ENCODE measurements around the gene HSD17B2.
"Not testable (repeated sequence)": the region's sequence is repeated elsewhere in the genome, so short reads cannot be mapped to it uniquely, and the experiment has no call there.

HSD17B2 gene

DNA sequence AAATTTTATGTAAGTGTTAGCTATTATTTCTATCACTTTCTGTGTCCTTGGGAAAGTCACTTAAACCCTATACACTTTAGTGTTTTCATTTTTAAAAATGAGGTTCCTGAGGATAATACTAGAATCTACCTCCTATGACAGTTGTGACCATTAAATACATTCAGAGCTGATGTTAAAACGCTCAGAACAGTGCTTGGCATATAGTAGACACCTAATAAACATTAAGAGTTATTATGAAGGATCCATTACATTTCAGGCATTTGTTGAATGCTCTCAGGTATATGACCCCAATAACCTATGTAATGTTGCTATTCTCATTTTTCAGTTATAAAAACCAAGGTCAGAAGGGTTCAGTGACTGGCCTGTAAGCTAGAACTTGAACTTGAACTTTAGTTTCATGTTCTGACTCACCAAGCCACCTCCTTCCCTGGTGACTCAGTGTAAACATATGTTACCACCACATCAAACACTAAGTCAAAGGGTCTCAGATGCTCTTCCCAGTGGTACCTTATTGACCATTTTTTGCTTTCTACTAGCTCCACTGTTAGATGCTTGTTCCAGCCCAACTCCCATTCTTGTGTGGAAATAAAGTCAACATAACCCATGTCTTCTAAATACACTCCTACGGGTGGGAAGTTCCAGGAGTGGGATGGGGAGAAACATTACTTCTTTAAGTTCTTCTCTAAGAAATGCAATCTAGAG lies 47.6 kb downstream of the HSD17B2 start:
- DNase-seq, result no peak

DNA sequence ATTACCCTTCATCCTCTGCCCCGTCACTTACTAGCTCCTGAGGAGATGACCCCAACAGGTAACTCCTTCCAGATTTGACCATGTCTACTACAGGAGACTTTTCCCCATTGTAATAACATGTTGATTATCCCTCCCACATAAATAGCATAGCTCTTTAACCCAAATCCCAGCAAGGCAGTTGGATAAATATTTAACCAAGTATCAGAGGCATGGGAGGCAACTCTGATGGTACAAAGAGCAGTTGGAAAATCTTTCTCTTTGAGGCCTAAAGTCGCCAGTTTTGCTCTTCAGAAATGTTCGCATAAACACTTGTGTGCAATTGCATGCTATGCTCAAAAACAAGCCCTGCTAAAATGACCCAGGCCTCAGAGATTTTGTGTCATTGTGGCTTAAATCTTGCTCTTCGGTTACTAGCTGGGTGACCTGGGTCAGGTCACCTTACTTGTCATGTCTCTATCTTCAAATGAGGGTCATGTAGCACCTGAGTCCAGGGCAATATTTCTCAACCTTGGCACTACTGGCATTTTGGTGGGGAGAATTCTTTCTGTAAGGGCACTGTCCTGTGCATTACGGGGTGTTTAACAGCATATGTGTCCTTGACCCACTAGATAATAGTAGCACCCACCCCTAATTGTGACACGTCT lies 48.8 kb downstream of the HSD17B2 start:
- no peak for DNase-seq

DNA sequence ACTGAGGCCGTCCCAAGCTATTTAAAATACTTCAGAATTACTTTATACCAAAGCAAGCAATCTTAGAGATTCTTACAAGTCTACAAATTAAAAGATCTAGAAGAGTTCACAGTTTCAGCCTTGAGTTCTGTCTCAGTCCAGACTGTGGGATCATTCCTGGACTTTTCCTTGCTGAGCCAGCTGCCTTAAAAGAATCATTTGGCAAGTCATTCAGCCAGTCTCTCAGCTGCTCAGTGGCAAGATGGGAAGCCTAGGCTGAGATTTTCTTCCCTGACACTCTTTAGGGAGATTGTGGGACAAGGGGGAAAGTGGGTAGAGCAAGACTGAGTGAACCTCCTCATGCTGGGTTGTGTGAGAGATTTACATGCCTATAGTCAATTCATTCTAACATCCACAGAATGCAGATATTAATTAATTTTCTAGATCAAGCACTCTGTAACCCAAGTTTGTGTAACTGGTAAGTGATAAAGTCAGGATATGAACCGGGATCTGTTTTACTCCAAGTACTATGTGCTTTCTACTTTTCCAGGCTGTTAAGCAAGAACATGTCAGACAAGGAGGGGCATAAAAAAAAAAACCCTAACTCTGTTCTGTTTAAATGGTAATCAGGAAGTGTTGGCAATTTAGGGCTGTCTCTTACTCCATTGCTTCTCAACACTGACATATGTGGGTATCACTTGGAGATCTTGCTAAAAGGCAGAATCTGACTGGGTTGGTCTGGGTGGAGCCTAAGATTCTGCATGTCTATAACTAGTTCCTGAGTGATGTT lies 50.1 kb downstream of the HSD17B2 start:
- no peak for DNase-seq

DNA sequence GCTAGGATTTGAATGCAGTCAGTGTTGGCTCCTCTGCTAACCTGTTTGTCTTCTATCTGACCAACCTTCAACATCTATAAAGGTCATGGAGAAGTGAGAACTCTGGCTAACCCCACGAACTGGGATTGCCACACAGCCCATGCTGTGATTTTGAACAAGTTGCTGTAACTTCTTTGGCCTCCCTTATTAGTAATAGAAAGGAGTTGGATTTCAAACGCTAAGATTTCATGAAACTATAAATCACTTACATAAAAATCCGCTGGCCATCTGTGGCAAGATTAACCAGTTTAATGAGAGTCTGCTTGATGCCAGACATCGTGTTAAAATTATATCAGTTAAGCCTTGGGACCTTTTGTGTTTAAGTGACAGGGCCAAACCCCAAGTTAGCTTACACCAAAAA lies 53.4 kb downstream of the HSD17B2 start:
- DNase-seq, result no peak

DNA sequence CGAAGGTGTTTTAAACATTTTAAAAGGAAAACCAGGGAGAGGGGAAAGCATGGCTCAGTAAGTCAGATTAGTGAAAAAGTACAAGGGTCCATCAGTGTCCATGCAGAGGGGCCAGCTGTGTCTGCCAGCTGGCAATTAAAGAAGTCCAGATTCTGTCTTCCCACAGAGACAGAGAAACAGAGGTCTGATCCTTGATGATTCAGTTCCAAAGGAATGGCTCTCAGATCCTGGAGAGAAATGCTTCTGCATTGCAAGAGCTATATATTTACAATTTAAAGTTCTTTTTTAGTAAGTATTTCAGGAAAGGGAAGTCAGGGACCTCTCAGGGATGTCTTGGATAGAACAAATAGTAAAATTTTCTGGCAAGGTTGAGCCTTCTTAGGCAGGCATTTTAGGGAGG lies 56.2 kb downstream of the HSD17B2 start:
- DNase-seq, result no peak

DNA sequence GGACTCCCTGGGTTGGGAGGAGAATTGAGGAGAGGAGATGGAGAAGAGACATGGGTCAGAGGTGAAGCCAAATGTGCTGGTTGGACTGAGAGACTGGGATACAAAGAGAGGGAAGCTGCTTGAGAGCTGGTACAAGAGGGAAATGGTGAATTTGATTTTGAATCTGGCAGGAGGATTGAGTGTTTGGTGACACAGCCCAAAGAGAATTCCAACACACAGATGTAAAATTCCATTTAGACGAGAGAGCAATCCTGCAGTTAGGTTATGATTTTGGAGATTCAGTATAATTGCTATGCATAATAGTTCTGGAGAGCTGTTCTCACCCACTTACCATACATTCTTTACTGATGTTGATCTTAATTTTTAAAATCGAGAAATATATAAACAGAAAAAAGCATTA lies 57.7 kb downstream of the HSD17B2 start:
- DNase-seq, result no peak

DNA sequence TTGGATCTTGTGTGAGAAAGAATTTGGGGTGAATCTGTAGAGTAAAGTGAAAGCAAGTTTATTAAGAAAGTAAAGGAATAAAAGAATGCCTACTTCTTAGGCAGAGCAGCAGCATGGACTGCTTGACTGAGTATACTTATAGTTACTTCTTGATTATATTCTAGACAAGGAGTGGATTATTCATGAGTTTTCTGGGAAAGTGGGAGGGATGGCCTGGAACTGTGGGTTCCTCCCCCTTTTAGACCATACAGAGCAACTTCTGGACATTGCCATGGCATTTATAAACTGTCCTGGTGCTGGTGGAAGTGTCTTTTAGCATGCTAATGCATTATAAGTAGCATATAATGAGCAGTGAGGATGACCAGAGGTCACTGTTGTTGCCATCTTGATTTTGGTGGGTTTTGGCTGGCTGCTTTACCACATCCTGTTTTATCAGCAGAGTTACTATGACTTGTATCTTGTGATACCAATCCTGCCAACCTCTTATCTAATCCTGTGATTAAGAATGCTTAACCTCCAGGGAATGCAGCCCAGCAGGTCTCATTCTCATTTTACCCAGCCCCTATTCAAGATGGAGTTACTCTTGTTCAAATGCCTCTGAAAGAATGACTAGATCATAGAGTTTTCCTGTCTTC lies 58.7 kb downstream of the HSD17B2 start:
- no peak for DNase-seq

DNA sequence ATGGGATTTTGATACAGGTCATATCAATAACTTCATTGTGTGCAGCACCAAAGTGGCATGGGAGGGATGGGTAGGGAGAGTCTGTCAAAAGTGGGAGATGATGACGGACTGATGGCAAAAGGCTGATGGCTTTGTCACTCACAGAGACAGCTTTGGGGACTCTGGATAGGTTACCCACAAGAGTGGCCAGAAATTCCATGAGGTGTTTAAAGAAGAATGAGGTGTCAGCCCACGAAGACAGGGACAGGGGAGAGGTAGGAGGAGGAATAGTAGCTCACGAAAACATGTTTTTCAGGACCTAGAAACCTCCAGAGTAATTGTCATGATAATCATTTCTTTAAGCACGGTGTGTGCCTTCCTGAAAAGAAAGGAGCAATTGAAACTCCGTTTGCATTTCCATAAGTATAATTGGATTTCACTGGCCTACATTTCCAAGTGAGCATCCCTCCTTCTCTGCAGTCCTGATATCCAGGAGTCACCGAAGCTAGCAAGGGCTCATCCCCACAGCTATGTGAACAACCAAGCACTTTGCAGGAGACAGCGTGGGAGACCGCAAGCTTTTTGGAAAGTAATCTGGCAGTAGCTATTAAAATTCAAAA lies 60.0 kb downstream of the HSD17B2 start:
- DNase-seq, result no peak

DNA sequence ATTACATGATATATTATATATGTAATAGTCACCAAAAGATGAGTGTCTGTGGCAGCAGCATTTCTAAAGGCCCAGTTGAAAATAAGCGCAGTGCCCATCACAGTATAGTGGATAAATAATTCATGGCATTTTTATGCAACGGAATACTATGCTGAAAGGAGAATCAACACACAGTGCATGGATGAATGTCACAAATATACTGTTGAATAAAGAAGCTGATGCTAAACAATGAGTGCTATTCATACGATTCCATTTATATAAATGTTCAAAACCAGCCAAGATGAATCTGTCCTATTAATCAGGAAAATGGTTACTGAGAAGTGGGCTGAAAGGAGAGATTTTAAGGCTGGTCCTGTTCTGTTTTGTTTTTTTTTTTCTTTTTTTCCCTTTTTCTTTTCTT lies 61.6 kb downstream of the HSD17B2 start:
- DNase-seq, result no peak

DNA sequence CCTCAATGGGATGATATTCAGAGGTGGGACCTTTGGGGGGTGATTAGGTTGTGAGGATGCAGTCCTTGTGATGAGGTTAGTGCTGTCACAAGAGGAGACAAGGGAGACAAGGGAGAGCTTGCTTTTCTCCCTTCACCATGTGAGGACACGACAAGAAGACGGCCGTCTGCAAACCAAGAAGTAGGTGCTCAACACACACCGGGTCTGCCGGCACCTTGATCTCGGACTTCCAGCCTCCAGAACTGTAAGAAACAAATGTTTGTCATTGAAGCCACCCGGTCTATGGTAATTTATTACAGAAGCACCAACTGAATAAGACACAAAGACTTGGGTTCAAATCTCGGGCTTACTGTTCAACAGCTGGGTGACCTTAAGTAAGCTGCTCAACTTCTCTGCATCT lies 70.1 kb downstream of the HSD17B2 start:
- DNase-seq, result no peak

DNA sequence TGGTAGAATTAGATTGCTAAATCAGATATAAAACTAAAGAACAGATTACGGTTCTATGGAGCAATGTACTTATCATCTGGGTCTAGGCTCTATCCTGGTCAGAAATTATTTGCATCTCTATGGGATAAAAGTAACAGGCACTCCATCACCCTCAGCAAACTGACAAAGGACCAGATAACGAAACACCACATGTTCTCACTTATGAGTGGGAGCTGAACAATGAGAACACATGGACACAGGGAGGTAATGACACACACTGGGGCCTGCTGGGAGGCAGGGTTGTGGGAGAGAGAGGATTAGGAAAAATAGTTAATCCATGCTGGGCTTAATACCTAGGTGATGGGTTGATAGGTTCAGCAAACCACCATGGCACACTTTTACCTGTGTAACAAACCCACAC lies 73.0 kb downstream of the HSD17B2 start:
- DNase-seq, result no peak

DNA sequence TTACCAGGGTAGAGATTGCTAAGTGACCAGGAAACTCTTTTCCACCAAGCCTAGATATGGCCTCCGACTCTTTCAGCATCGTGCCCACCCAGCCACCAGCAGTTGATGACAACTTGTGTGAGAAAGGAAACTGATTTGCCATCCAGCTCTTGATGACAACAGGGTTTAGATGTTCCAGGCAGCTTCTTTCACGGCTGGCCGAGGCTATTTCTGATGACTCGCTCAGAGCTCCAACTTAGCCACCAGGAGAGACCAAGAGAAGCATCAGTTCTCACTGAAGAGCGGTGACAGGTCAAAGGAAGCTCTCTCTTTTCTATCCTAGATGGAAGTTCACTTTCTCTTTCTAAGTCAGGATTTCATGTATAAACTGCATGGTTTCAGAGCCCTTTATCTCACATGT lies 73.7 kb downstream of the HSD17B2 start:
- no peak for DNase-seq

DNA sequence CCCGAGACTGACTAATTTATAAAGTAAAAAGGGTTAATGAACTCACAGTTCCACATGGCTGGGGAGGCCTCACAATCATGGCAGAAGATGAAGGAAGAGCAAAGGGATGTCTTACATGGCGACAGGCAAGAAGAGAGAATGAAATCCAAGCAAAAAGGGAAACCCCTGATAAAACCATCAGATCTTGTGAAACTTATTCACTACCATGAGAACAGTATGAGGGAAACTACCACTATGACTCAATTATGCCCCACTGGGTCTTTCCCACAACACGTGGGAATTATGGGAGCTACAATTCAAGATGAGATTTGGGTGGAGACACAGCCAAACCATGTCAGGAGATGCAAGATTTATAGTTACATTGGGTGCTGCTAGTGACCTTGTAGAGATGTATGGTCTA lies 74.2 kb downstream of the HSD17B2 start:
- not testable (repeated sequence) for DNase-seq

DNA sequence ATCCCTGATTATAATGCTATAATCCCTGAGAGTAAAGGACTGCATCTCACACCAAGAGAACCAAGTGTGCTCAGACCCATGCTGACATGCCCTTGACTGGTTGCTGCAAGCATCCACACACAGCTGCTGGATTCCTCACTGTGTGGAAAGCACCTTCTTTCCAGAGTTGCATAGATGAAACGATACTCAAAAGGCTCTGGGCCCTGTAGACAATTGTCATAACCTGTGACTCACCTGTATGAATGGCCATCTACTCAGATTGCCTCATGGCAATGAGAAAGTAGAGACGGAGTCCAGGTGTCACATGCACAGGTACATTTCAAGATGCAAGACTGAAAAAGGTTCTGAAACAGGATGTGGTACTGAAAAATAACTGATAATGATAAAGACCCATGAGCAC lies 76.9 kb downstream of the HSD17B2 start:
- no peak for DNase-seq

DNA sequence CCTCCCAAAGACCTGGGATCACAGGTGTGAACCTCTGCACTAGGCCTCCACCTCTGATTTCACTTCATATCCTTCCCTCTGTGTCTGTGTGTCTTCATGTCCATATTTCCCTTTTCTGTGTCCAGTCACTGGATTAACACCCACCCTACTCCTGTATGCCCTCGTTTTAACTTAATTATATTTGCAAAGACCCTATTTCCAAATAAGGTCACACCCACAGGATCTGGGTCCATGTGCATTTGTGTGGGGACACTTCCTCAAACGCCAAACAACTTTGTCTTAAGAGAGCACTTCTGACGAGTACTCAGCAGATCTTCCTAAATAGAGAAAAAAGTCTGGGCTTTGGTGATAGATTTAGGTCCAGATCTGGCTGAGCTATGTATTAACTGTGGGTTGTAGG lies 78.7 kb downstream of the HSD17B2 start:
- no peak for DNase-seq

DNA sequence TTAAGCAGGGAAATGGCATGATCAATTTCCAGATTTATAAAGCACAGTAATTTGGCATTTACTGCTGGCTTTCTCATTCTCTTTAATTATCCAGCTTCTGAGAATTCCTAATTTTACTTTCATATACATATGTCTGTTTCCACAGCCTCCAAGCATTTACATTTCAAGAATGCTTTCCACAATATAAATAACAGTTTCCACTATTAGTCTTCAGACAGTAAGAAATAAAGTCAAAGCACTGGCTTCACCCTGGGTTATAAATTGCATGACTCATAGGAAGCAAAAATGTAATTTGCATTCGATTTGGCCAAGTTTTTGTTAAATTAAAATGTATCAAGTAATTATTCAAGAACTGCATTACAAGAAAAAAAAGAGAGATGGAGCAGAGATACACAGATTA lies 81.5 kb downstream of the HSD17B2 start:
- DNase-seq, result no peak

DNA sequence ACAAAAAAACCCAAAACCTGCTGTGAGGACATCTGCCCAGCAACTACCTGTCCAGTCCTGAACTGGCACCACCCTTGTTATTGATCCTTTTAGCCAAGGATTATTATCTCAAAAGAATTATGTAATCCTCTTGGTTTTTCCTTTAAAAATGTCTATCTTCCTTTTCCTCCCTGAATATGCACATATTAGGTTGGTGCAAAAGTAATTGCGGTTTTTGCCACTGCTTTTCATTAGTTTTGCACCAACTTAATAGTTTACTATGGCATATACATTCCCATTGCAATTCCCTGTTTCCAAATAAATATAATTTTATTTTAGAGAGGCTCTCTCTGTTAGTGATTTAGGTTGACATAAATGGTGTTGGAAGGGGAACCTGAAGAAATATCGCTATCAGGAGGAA lies 83.7 kb downstream of the HSD17B2 start:
- DNase-seq, result no peak

DNA sequence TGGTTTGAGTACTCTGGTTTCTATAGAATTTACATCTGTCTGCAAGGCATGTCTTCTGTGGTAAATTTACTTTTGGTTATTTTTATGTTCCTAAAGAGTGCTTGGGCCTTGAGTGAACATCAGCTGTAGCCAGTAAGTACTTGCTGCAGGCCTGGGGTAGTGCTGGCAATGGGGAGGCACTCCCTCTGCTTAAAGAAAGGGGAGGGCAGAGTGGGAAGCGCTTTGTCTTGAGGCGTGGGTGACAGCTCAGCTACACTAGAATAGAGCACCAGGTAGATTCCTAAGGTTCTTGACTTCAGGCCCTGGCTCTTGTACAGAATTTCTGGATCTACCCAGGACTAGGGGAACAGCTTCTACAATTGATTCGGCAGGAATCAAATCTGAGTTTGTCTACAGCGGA lies 84.4 kb downstream of the HSD17B2 start:
- DNase-seq, result no peak

DNA sequence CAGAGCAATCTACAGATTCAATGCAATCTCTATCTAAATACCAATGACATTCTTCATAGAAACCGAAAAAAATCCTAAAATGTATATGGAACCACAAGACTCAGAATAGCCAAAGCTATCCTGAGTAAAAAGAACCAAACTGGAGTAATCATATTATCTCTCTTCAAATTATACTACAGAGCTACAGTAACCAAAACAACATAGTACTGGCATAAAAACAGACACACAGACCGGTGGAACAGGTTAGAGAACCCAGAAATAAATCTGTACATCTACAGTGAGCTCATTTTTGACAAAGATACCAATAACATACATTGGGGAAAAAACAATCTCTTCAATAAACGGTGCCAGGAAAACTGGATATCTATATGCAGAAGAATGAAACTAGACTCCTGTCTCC lies 89.6 kb downstream of the HSD17B2 start:
- DNase-seq, result no peak

DNA sequence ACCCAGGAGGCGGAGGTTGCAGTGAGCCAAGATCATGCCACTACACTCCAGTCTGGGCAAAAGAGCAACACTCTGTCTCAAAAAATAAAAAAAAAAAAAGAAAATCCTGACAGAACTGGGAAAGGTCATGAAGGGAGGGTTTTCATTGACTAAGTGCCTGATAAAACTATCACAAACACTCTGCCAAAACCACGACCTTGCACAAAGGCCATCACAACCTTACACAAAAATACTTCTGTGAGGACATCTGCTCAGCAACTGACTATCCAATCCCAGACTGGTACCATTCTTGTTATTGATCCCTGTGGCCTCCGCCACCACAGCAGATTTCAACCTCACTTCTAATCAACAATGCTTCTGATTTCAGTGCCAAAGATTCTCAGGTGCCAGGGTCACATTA lies 94.8 kb downstream of the HSD17B2 start:
- no peak for DNase-seq

DNA sequence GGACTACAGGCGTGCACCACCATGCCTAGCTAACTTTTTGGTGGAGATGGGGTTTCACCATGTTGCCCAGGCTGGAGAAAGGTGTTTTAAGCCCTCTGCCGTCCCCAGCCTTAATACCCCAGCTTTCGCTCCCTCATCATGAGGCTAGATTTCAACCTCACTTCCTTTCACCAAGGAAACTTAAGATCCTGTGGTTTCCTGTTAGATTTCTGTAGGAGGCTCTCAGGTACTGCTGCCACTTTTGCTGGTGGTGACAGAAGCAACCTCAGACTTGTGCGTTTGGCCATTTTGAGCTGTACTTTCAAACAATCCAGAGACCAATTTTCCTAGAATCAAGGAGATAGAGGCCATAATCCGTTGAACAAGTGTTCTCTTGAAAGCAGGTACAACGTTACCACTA lies 98.7 kb downstream of the HSD17B2 start:
- DNase-seq, result no peak

DNA sequence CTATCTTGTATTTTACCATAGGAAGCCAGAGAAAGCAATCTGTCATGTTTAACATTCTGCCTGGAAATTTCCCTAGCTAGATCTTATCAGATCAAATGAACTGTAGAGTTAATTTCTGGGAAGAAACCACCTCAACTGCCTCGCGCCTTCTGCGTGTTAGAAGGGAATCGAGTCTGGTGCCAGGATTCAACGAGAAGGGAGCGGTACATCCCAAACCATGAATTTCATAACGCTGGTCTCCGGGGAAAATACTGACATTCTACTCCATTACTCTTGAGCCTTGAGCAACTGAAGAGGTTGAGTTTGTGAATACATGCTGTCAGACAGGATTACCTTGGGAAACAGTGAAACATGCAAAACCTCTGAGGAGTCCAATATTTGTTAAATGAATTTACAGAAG lies 99.8 kb downstream of the HSD17B2 start:
- no peak for DNase-seq

DNA sequence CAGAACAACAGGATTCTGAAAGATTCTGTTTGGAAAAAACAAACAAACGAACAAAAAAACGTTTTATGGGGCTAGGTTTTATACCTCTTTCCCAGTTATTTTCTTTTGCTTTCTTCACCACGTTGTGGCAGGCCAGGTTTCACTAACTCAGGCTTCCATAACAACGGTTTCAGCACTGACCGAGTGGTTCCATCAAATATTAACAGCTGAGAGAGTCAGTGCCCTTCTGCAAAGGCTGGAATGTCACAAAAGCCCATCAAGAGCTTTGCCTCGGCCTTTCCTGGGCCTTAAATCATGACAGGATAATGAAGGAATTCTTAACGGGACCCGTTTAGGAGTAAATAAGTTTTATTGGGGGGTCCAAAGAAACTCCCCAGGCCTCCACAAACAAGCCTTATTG lies 100.8 kb downstream of the HSD17B2 start:
- no peak for DNase-seq

Measured in NCI-H2227 treated with DMSO at 0.1 percent for 48 hours (cell line).